ENCODE measurements around the gene DAPL1. TPM values are rescaled to one million over a fixed set of nuclear protein-coding genes. Genes with fewer than 3 reads are reported as not detected.

DAPL1 gene
- total RNA-seq, 4 donors from 2014 or later, result not detected

GRCh38 chr2:158756331-158756730, 38.8 kb upstream of the DAPL1 start:
- intact Hi-C loops (cut with DNase I; ENCODE audit: low total_unique reads), result no loop called here
- H3K4me3 ChIP-seq, result no peak overlapping the region
- no peaks in the 10 kb centered on the region for H3K36me3 ChIP-seq

GRCh38 chr2:158756976-158757375, 38.1 kb upstream of the DAPL1 start:
- Histone ChIP-seq H3K4me3 (no peak overlapping the region), H3K36me3 (no peaks in the 10 kb centered on the region), H3K4me1 (peaks cover 3 to 5% of the 10 kb centered on the region in 2 donors), H3K27me3 (no peaks in the 10 kb centered on the region), H3K9me3 (no peaks in the 10 kb centered on the region), H3K27ac (no peak overlapping the region)
- TF ChIP-seq POLR2A (IDR thresholded peaks at IDR 0.05), result no peak
- no peak for TF ChIP-seq CTCF (IDR thresholded peaks at IDR 0.05)
- intact Hi-C loops (cut with DNase I; ENCODE audit: low total_unique reads), result no loop called here
- no peak for DNase-seq

More at GRCh38 chr2:158756331-158756730, 38.8 kb upstream of the DAPL1 start:
- Histone ChIP-seq H3K4me1 (peaks cover 3 to 5% of the 10 kb centered on the region in 2 donors), H3K27ac (no peak overlapping the region), H3K9me3 (no peaks in the 10 kb centered on the region), H3K27me3 (no peaks in the 10 kb centered on the region)
- DNase-seq, result no peak
- TF ChIP-seq POLR2A (IDR thresholded peaks at IDR 0.05), result no peak
- TF ChIP-seq CTCF (IDR thresholded peaks at IDR 0.05), result no peak

GRCh38 chr2:158760887-158761286, 34.2 kb upstream of the DAPL1 start:
- Histone ChIP-seq H3K4me3 (no peak overlapping the region), H3K36me3 (no peaks in the 10 kb centered on the region), H3K27ac (no peak overlapping the region), H3K27me3 (no peaks in the 10 kb centered on the region), H3K4me1 (no peaks in the 10 kb centered on the region), H3K9me3 (no peaks in the 10 kb centered on the region)
- intact Hi-C loops (cut with DNase I; ENCODE audit: low total_unique reads), result no loop called here
- TF ChIP-seq POLR2A (IDR thresholded peaks at IDR 0.05) (no peak), CTCF (IDR thresholded peaks at IDR 0.05) (no peak)
- DNase-seq, result no peak

GRCh38 chr2:158761621-158762020, 33.5 kb upstream of the DAPL1 start:
- no peak overlapping the region for H3K4me3 ChIP-seq

GRCh38 chr2:158762336-158762735, 32.8 kb upstream of the DAPL1 start:
- H3K27ac ChIP-seq, result no peak overlapping the region
- H3K4me3 ChIP-seq, result no peak overlapping the region
- intact Hi-C loops (cut with DNase I; ENCODE audit: low total_unique reads), result no loop called here
- H3K36me3 ChIP-seq, result no peaks in the 10 kb centered on the region
- no peaks in the 10 kb centered on the region for H3K9me3 ChIP-seq
- H3K4me1 ChIP-seq, result no peaks in the 10 kb centered on the region
- no peak for DNase-seq
- H3K27me3 ChIP-seq, result no peaks in the 10 kb centered on the region
- TF ChIP-seq POLR2A (IDR thresholded peaks at IDR 0.05) (no peak), CTCF (IDR thresholded peaks at IDR 0.05) (no peak)

More at GRCh38 chr2:158761621-158762020, 33.5 kb upstream of the DAPL1 start:
- Histone ChIP-seq H3K4me1 (no peaks in the 10 kb centered on the region), H3K9me3 (no peaks in the 10 kb centered on the region), H3K36me3 (no peaks in the 10 kb centered on the region), H3K27me3 (no peaks in the 10 kb centered on the region), H3K27ac (no peak overlapping the region)
- intact Hi-C loops (cut with DNase I; ENCODE audit: low total_unique reads), result no loop called here
- DNase-seq, result no peak
- TF ChIP-seq POLR2A (IDR thresholded peaks at IDR 0.05), result no peak
- TF ChIP-seq CTCF (IDR thresholded peaks at IDR 0.05), result no peak
